ENCODE measurements around the gene DHCR7. TPM values are rescaled to one million over a fixed set of nuclear protein-coding genes. Genes with fewer than 3 reads are reported as not detected.

Gene DHCR7
- total RNA-seq, 4 donors from 2014 or later, result 2.5 to 7.3 (median 5.9) TPM

DNA sequence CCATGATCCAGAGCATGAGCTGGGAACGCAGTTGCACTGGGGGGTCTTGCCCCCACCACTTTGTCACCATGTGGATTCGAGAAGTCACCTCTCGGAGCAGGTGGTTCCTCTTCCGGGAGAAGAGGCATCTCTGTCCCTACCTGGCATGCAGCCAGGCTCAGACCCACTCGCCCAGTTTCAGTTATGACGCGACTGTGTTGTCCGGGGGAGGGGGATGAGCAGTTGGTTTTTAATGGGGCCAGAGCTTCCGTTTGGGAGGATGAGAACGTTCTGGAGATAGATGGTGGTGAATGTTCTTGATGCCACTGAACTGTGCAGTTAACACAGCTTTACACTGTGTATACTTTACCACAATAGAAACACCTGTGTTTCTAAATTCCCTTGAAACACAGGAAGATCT, 41.5 kb downstream of the DHCR7 start:
- Histone ChIP-seq H3K4me1 (no peaks in the 10 kb centered on the region), H3K36me3 (no peaks in the 10 kb centered on the region), H3K4me3 (no peak overlapping the region), H3K27me3 (no peaks in the 10 kb centered on the region), H3K27ac (no peak overlapping the region), H3K9me3 (no peaks in the 10 kb centered on the region)
- TF ChIP-seq, protein P1, sequence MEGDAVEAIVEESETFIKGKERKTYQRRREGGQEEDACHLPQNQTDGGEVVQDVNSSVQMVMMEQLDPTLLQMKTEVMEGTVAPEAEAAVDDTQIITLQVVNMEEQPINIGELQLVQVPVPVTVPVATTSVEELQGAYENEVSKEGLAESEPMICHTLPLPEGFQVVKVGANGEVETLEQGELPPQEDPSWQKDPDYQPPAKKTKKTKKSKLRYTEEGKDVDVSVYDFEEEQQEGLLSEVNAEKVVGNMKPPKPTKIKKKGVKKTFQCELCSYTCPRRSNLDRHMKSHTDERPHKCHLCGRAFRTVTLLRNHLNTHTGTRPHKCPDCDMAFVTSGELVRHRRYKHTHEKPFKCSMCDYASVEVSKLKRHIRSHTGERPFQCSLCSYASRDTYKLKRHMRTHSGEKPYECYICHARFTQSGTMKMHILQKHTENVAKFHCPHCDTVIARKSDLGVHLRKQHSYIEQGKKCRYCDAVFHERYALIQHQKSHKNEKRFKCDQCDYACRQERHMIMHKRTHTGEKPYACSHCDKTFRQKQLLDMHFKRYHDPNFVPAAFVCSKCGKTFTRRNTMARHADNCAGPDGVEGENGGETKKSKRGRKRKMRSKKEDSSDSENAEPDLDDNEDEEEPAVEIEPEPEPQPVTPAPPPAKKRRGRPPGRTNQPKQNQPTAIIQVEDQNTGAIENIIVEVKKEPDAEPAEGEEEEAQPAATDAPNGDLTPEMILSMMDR (IDR thresholded peaks at IDR 0.05 in 4 of 5, conservative IDR thresholded peaks at IDR 0.05 in 1 of 5), result no peak
- TF ChIP-seq POLR2A (IDR thresholded peaks at IDR 0.05), result no peak
- ATAC-seq, result no peak
- no peak for DNase-seq
- intact Hi-C loops (cut with DNase I; ENCODE audit: low total_unique reads) (no loop called here), in situ Hi-C loops (cut with MboI; ENCODE audit: low sequenced_read_pairs in 4 of 4) (no loop called here)

DNA sequence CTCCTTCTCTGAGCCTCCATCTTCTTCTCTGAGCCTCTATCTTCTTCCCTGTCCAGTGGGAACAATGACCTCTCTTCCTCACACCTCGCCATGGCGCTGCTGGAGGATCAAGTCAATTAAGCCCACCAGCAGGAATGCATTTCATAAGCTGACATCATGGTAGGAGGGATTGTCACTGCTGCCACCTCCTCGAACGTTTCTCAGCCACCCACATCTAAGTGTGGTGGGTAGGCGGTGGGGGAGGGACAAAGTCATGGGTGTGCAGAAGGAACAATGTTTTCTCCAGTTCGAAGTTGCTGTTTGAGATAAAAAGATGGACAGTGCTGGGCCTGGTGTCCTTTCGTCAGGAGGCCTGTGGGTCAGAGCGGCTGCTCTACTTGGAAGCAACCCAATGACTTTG, 44.0 kb downstream of the DHCR7 start:
- TF ChIP-seq, protein P1 (IDR thresholded peaks at IDR 0.05 in 4 of 5, conservative IDR thresholded peaks at IDR 0.05 in 1 of 5), result no peak
- no peak for TF ChIP-seq POLR2A (IDR thresholded peaks at IDR 0.05)
- DNase-seq, result no peak
- no peak overlapping the region for H3K4me3 ChIP-seq
- in situ Hi-C loops (cut with MboI; ENCODE audit: low sequenced_read_pairs in 4 of 4), result no loop called here
- no peaks in the 10 kb centered on the region for H3K27me3 ChIP-seq
- no peaks in the 10 kb centered on the region for H3K9me3 ChIP-seq
- H3K27ac ChIP-seq, result no peak overlapping the region
- ATAC-seq, result no peak
- no peaks in the 10 kb centered on the region for H3K4me1 ChIP-seq
- intact Hi-C loops (cut with DNase I; ENCODE audit: low total_unique reads), result no loop called here
- H3K36me3 ChIP-seq, result no peaks in the 10 kb centered on the region

DNA sequence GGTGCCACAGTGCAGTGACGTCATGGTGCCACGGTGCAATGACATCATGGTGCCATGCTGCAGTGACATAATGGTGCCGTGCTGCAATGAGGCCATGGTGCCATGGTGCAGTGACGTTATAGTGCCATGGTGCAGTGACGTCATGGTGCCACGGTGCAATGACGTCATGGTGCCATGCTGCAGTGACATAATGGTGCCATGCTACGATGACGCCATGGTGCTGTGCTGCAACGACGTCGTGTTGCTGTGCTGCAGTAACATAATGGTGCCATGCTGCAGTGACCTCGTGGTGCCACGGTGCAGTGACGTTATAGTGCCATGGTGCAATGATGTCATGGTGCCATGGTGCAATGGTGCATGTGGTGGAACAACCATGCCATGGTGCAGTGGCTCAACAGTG, 45.3 kb downstream of the DHCR7 start:
- no peak overlapping the region for H3K27ac ChIP-seq
- DNase-seq (no peak), ATAC-seq (no peak)
- H3K4me3 ChIP-seq, result no peak overlapping the region
- no peaks in the 10 kb centered on the region for H3K4me1 ChIP-seq
- no peaks in the 10 kb centered on the region for H3K27me3 ChIP-seq
- in situ Hi-C loops (cut with MboI; ENCODE audit: low sequenced_read_pairs in 4 of 4), result no loop called here
- no peaks in the 10 kb centered on the region for H3K9me3 ChIP-seq
- intact Hi-C loops (cut with DNase I; ENCODE audit: low total_unique reads), result no loop called here
- TF ChIP-seq POLR2A (IDR thresholded peaks at IDR 0.05), result no peak
- TF ChIP-seq, protein P1 (IDR thresholded peaks at IDR 0.05 in 4 of 5, conservative IDR thresholded peaks at IDR 0.05 in 1 of 5), result no peak
- H3K36me3 ChIP-seq, result no peaks in the 10 kb centered on the region

DNA sequence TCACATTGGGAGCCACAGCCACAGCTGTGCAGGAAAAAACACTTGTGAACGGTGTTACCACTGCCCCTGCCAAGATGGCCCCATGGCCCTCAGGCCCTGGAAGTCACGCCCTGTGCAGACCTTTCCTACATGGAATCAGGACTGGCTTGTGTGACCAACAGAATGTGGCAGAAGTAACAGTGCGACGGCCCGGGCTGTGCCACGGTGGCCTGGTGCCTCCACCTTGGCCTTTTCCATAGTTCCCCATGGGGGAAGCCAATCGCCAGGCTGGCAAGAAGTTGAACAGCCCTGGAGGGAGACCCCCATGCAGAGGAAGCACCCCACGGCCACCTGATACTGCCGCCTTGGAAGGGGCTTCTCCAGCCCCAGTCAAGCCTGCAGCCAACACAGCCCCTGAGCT, 48.0 kb downstream of the DHCR7 start:
- intact Hi-C loops (cut with DNase I; ENCODE audit: low total_unique reads), result no loop called here
- TF ChIP-seq POLR2A (IDR thresholded peaks at IDR 0.05), result no peak
- TF ChIP-seq, protein P1 (IDR thresholded peaks at IDR 0.05 in 4 of 5, conservative IDR thresholded peaks at IDR 0.05 in 1 of 5), result no peak
- DNase-seq, result no peak
- no peaks in the 10 kb centered on the region for H3K4me1 ChIP-seq
- H3K4me3 ChIP-seq, result no peak overlapping the region
- H3K9me3 ChIP-seq, result no peaks in the 10 kb centered on the region
- ATAC-seq, result no peak
- H3K36me3 ChIP-seq, result no peaks in the 10 kb centered on the region
- H3K27ac ChIP-seq, result no peak overlapping the region
- H3K27me3 ChIP-seq, result no peaks in the 10 kb centered on the region
- in situ Hi-C loops (cut with MboI; ENCODE audit: low sequenced_read_pairs in 4 of 4), result no loop called here

DNA sequence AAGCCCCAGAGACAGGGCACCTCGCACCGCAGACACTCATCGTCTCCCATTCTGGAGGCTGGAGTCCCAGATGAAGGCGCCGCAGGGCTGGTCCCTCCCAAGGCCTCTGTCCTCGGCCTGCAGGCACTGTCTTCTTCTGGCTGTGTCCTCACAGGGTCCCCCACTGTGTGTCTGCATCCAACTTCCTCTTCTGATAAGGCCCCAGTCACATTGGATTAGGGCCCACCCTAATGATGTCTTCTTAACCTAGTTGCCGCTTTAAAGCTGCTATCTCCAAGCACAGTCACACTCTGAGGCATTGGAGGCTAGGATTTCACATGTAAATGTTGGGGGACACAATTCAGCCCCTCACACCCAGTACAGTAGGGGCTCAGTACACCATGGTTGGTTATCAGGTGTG, 48.9 kb downstream of the DHCR7 start:
- H3K27me3 ChIP-seq, result no peaks in the 10 kb centered on the region
- in situ Hi-C loops (cut with MboI; ENCODE audit: low sequenced_read_pairs in 4 of 4) (no loop called here), intact Hi-C loops (cut with DNase I; ENCODE audit: low total_unique reads) (no loop called here)
- ATAC-seq, result no peak
- H3K4me3 ChIP-seq, result no peak overlapping the region
- no peaks in the 10 kb centered on the region for H3K36me3 ChIP-seq
- no peaks in the 10 kb centered on the region for H3K4me1 ChIP-seq
- TF ChIP-seq, protein P1 (IDR thresholded peaks at IDR 0.05 in 4 of 5, conservative IDR thresholded peaks at IDR 0.05 in 1 of 5), result no peak
- no peak for TF ChIP-seq POLR2A (IDR thresholded peaks at IDR 0.05)
- H3K9me3 ChIP-seq, result no peaks in the 10 kb centered on the region
- no peak for DNase-seq
- H3K27ac ChIP-seq, result no peak overlapping the region
